H1 (cell line): Measurements from ENCODE around the gene STIL. TPM values are rescaled to one million over a fixed set of nuclear protein-coding genes. Genes with fewer than 3 reads are reported as not detected.
A peak's percentile ranks its signal among the peaks of the same experiment; 100 is the strongest.

ENCODE experiments used
- ASH2L ChIP-seq: fragments of 200-600, 300-600 bp; sonication (generic); IDR thresholded peaks from one replicate; pipeline ENCODE4 v1.7.1; 2017; ENCODE audit warnings: low read length
- ATF2 ChIP-seq: IDR thresholded peaks from 2 replicates; pipeline ENCODE4 v1.6.1; 2012; ENCODE audit warnings: low read length, inconsistent platforms
- ATF3 ChIP-seq: IDR thresholded peaks from 2 replicates; pipeline ENCODE4 v1.6.1; 2011; ENCODE audit warnings: low read depth, mild to moderate bottlenecking, low read length; ENCODE audit not compliant: insufficient read depth
- CHD7 ChIP-seq: fragments of 300-600 bp; sonication (generic); IDR thresholded peaks from 2 replicates; pipeline ENCODE4 v1.7.1; 2012; ENCODE audit warnings: low read length, moderate library complexity, mild to moderate bottlenecking, inconsistent platforms; ENCODE audit not compliant: insufficient replicate concordance
- CTBP2 ChIP-seq: IDR thresholded peaks from 2 replicates; pipeline ENCODE4 v1.7.0; 2011; ENCODE audit warnings: borderline replicate concordance, mild to moderate bottlenecking, moderate library complexity, mixed read lengths, low read length; ENCODE audit not compliant: insufficient read depth, insufficient read length
- GABPA ChIP-seq: IDR thresholded peaks from 2 replicates; pipeline ENCODE4 v1.6.1; 2011; ENCODE audit warnings: mild to moderate bottlenecking, low read length, moderate library complexity, borderline replicate concordance; ENCODE audit not compliant: insufficient read depth
- RXRA ChIP-seq: IDR thresholded peaks from 2 replicates; pipeline ENCODE4 v1.6.1; 2011; ENCODE audit warnings: low read depth, mild to moderate bottlenecking, low read length, moderate library complexity; ENCODE audit not compliant: insufficient read depth
- TCF12 ChIP-seq: IDR thresholded peaks from 2 replicates; pipeline ENCODE4 v1.6.1; 2011; ENCODE audit warnings: low read depth, mild to moderate bottlenecking, low read length
- polyA plus RNA-seq, 7 experiments: library from polyadenylated mRNA; depleted of rRNA in 3 of 7; stranded (reverse) in 5 of 7; unstranded in 2 of 7; fragments of >200 nt in 5 of 7; fragments of 200-250 nt in 2 of 7; gene quantifications; 1 replicate in 5 of 7; 2 replicates in 1 of 7; 4 replicates in 1 of 7; pipeline versions ENCODE4 v1.2.1 to v1.2.3, GENCODE V29; 2011 to 2013; ENCODE audit warnings: missing spikeins in 2 of 7, mixed read lengths in 2 of 7
- total RNA-seq: library from RNA; stranded (reverse); fragmentation: NEBNext Ultra II Directional; extraction: Animal tissue kit (Norgen Biotek cat#: 25700); gene quantifications from 2 replicates; pipeline ENCODE4 v1.2.1, GENCODE V29; 2021

Gene STIL
- total and polyA plus RNA-seq, 2 of the 8 experiments (the other 6 are each of a cell fraction or from before 2014, with no cell fraction given), result 13.6 to 25.1 TPM

- TF ChIP-seq CTBP2, result peak; percentile 82
- no peak for TF ChIP-seq ATF3
- no peak for TF ChIP-seq CHD7
- no peak for TF ChIP-seq ATF2
- TF ChIP-seq RXRA, result no peak
- no peak for TF ChIP-seq GABPA
- no peak for TF ChIP-seq TCF12
- TF ChIP-seq ASH2L, result peak; percentile 35
Observed at GRCh38 chr1:47230692-47231300, 83.2 kb downstream of the STIL start (continued).
